SK-N-SH (cell line): ENCODE measurements around the gene PGS1. TPM values are rescaled to one million over a fixed set of nuclear protein-coding genes. Genes with fewer than 3 reads are reported as not detected.

Experiments
- CTCF ChIA-PET: fragments of 300-600, 350-600 bp; formaldehyde crosslinking; extraction: SDS; loops from one replicate; lab custom pipeline; 2021; lab: Yijun Ruan, JAX
- POLR2A ChIA-PET: fragments of 350-600 bp; sonication (Branson Sonifier 250); formaldehyde crosslinking; extraction: SDS; loops from one replicate; lab custom pipeline; 2020; ENCODE audit warnings: antibody characterized with exemption, inconsistent platforms; lab: Yijun Ruan, JAX
- DNase-seq: peaks from one replicate; pipeline ENCODE4 v3.0.0; 2012
- H2AFZ ChIP-seq: fragments of 200-600 bp; sonication (generic); 2 replicates; pipeline ENCODE4 v1.8.1; 2016; ENCODE audit warnings: antibody characterized with exemption, mild to moderate bottlenecking, low read depth
- H3F3A ChIP-seq: fragments of 200-600 bp; sonication (generic); replicated peaks from 2 replicates; pipeline ENCODE3; 2016; ENCODE audit warnings: antibody characterized with exemption, mild to moderate bottlenecking; ENCODE audit not compliant: insufficient read depth
- H3K27ac ChIP-seq, 2 experiments: fragments of 200-500 bp in 1 of 2; fragments of 200-600 bp in 1 of 2; sonication (Bioruptor generic) in 1 of 2; sonication (generic), shearing (Covaris generic) in 1 of 2; 2 replicates each; pipeline versions ENCODE4 v1.5.1 to v1.6.1; 2014 to 2016; ENCODE audit warnings: low read depth in 2 of 2, inconsistent platforms in 1 of 2, low read length in 1 of 2, mild to moderate bottlenecking in 1 of 2, mixed read lengths in 1 of 2
- H3K27me3 ChIP-seq: fragments of 200-600 bp; sonication (generic), shearing (Covaris generic); 2 replicates; pipeline ENCODE4 v1.6.1; 2016; ENCODE audit warnings: mixed run types; ENCODE audit not compliant: insufficient read depth
- H3K36me3 ChIP-seq, 2 experiments: fragments of 200-500 bp in 1 of 2; fragments of 200-600 bp in 1 of 2; sonication (Bioruptor generic) in 1 of 2; sonication (generic) in 1 of 2; replicated peaks in 1 of 2; 2 replicates each; pipeline versions ENCODE3 to v1.5.1; 2014 to 2016; ENCODE audit warnings: low read length in 1 of 2, mild to moderate bottlenecking in 1 of 2; ENCODE audit not compliant: insufficient read depth in 2 of 2, control insufficient read depth in 1 of 2
- H3K4me1 ChIP-seq, 2 experiments: fragments of 200-500 bp in 1 of 2; fragments of 200-600 bp in 1 of 2; sonication (Bioruptor generic) in 1 of 2; sonication (generic), shearing (Covaris generic) in 1 of 2; 2 replicates each; pipeline versions ENCODE4 v1.5.1 to v1.6.1; 2014 to 2016; ENCODE audit warnings: low read depth in 1 of 2, low read length in 1 of 2, mixed run types in 1 of 2; ENCODE audit not compliant: insufficient read depth in 2 of 2, control insufficient read depth in 1 of 2
- H3K4me2 ChIP-seq: fragments of 200-600 bp; sonication (generic), shearing (Covaris generic); 2 replicates; pipeline ENCODE4 v1.6.1; 2017; ENCODE audit warnings: mixed run types
- H3K4me3 ChIP-seq, 2 experiments: fragments of 200-500 bp in 1 of 2; fragments of 200-600 bp in 1 of 2; sonication (Bioruptor generic) in 1 of 2; sonication (generic), shearing (Covaris generic) in 1 of 2; 2 replicates each; pipeline versions ENCODE4 v1.5.1 to v1.8.1; 2014 to 2016; ENCODE audit warnings: low read depth in 2 of 2, inconsistent platforms in 1 of 2, low read length in 1 of 2, mild to moderate bottlenecking in 1 of 2, mixed read lengths in 1 of 2, moderate library complexity in 1 of 2
- H3K79me2 ChIP-seq: fragments of 200-600 bp; sonication (generic); 2 replicates; pipeline ENCODE4 v1.8.1; 2017; ENCODE audit warnings: mild to moderate bottlenecking; ENCODE audit not compliant: insufficient read depth
- H3K9ac ChIP-seq: fragments of 200-600 bp; sonication (generic); 2 replicates; pipeline ENCODE4 v1.6.1; 2017; ENCODE audit warnings: mixed run types
- H3K9me2 ChIP-seq: fragments of 200-600 bp; sonication (generic); 2 replicates; pipeline ENCODE4 v1.6.1; 2017; ENCODE audit warnings: mixed run types
- H3K9me3 ChIP-seq: fragments of 200-600 bp; sonication (generic); 2 replicates; pipeline ENCODE4 v1.6.1; 2017; ENCODE audit warnings: mixed run types, mild to moderate bottlenecking, moderate library complexity
- H4K20me1 ChIP-seq: fragments of 200-600 bp; sonication (generic); 2 replicates; pipeline ENCODE4 v1.6.1; 2017; ENCODE audit warnings: mild to moderate bottlenecking, mixed run types; ENCODE audit not compliant: insufficient read depth
- CTCF ChIP-seq: fragments of 200-600 bp; sonication (generic); IDR thresholded peaks from 2 replicates; pipeline ENCODE4 v1.6.1; 2017; ENCODE audit warnings: antibody characterized with exemption, mild to moderate bottlenecking, moderate library complexity
- FOXJ3 ChIP-seq: sonication (generic); formaldehyde crosslinking; IDR thresholded peaks from 2 replicates; pipeline ENCODE4 v1.5.1; 2020; ENCODE audit warnings: mild to moderate bottlenecking, missing genetic modification reagents
- FOXM1 ChIP-seq: IDR thresholded peaks from 2 replicates; pipeline ENCODE4 v1.4.0; 2012; ENCODE audit warnings: low read depth, mild to moderate bottlenecking
- MAX ChIP-seq: IDR thresholded peaks from 2 replicates; pipeline ENCODE4 v1.4.0; 2012; ENCODE audit warnings: low read depth
- MXI1 ChIP-seq: IDR thresholded peaks from 2 replicates; pipeline ENCODE4 v1.6.1; 2012; ENCODE audit warnings: mild to moderate bottlenecking, low read depth, low read length, improper control_type of control experiment
- NFIC ChIP-seq: IDR thresholded peaks from 2 replicates; pipeline ENCODE4 v1.4.0; 2012; ENCODE audit warnings: borderline replicate concordance
- NRF1 ChIP-seq: IDR thresholded peaks from 2 replicates; pipeline ENCODE4 v1.6.1; 2012; ENCODE audit warnings: low read depth, mild to moderate bottlenecking, low read length
- POLR2AphosphoS5 ChIP-seq: IDR thresholded peaks from 2 replicates; pipeline ENCODE4 v1.6.1; 2012; ENCODE audit warnings: low read depth, low read length
- RAD21 ChIP-seq: IDR thresholded peaks from 2 replicates; pipeline ENCODE4 v1.6.1; 2012; ENCODE audit warnings: mild to moderate bottlenecking, low read length
- RCOR1 ChIP-seq: fragments of 150-350 bp; IDR thresholded peaks from 2 replicates; pipeline ENCODE4 v1.6.1; 2017; ENCODE audit warnings: antibody characterized with exemption, low read length
- SIN3A ChIP-seq: IDR thresholded peaks from 2 replicates; pipeline ENCODE4 v1.6.1; 2012; ENCODE audit warnings: low read depth, mild to moderate bottlenecking, low read length, moderate library complexity, borderline replicate concordance
- TCF12 ChIP-seq: IDR thresholded peaks from 2 replicates; pipeline ENCODE4 v1.4.0; 2012
- USF2 ChIP-seq: fragments of 150-350 bp; IDR thresholded peaks from 2 replicates; pipeline ENCODE4 v1.6.1; 2017; ENCODE audit warnings: antibody characterized with exemption, low read length, low read depth, borderline replicate concordance
- WGBS: methylation state at CpG from one replicate; pipeline ENCODE4 v1.1.6; 2017; ENCODE audit warnings: low lambda C conversion rate; 5-methylcytosine and 5-hydroxymethylcytosine counted together
- polyA plus RNA-seq, 3 experiments: library from polyadenylated mRNA; depleted of rRNA; stranded (reverse); fragments of >200 nt; gene quantifications; 2 replicates each; pipeline ENCODE4 v1.2.3, GENCODE V29; 2012
- TF ChIP-seq, protein P1 (sequence below): IDR thresholded peaks from 2 replicates; pipeline ENCODE4 v1.4.0; 2012; ENCODE audit warnings: low read depth, borderline replicate concordance
- TF ChIP-seq, protein P2 (sequence below): IDR thresholded peaks from 2 replicates; pipeline ENCODE4 v1.6.1; 2012; ENCODE audit warnings: mild to moderate bottlenecking, low read depth, low read length, moderate library complexity
- TF ChIP-seq, protein P3 (sequence below): IDR thresholded peaks from 2 replicates; pipeline ENCODE4; 2012
- TF ChIP-seq, protein P4 (sequence below): fragments of 150-350 bp; IDR thresholded peaks from 2 replicates; pipeline ENCODE4 v1.6.1; 2016; ENCODE audit warnings: mild to moderate bottlenecking, low read depth, low read length

The PGS1 gene
- polyA plus RNA-seq, 1 of the 3 experiments (the other 2 are of a cell fraction), result 88.4 TPM

DNA sequence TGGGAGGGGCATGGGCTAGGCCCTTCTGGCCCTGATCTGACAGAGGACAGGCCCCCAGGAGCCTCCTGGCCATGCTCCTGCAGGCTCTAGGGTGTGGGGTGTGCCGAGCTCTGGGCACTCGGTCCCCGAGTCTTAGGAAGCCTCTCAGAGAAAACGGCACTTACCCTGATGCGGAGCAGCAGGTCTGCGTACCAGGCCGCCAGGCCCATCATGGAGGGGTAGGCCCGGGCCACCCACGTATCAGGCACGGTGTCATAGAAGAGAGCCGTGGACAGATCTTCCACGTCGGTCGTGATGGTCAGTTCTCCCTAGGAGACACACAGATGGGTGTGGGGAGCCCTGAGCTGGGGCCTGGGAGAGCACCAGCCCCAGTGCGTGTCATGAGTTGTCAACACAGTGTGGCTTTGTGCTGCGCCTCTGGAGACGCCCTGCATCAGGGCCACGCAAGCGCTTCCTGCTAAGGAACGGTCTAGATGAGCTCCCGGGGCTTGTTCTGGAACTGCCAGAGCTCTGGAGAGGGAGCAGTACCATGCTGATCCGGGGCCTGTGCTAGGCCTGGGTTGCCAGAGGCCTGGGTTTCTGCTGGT is 47.9 kb downstream of the PGS1 start:
- CTCF ChIA-PET, result interaction anchor here (0.6 to 12.2 kb wide), 6 partner anchors 9 to 176 kb away, joined by 3 to 327 read pairs (median 6); partner anchors contain the start of gene SOCS3
- no peaks in the 10 kb centered on the region for H3K9me2 ChIP-seq
- H3F3A ChIP-seq, result no peaks in the 10 kb centered on the region
- H3K27ac ChIP-seq, result no peak overlapping the region
- no peak overlapping the region for H3K4me2 ChIP-seq
- H3K4me3 ChIP-seq, result no peak overlapping the region
- POLR2A ChIA-PET, result interaction anchor here (0.6 kb wide), 1 partner anchor 202 kb away, joined by 3 read pairs; no protein-coding TSS in a partner anchor
- H3K79me2 ChIP-seq, result peaks cover 7% of the 10 kb centered on the region; the same call in 1 of the 2 replicates
- no peak overlapping the region for H3K9ac ChIP-seq
- H3K27me3 ChIP-seq, result no peaks in the 10 kb centered on the region
- WGBS, result 91% methylated on average over 14 of the region's 22 CpGs
- H2AFZ ChIP-seq, result no peak overlapping the region
- H3K4me1 ChIP-seq, result no peaks in the 10 kb centered on the region
- no peaks in the 10 kb centered on the region for H3K9me3 ChIP-seq
- H4K20me1 ChIP-seq, result no peaks in the 10 kb centered on the region
- no peak for DNase-seq
- peaks cover 36 to 70% of the 10 kb centered on the region in 2 experiments for H3K36me3 ChIP-seq
- TF ChIP-seq RAD21 (no peak), CTCF (no peak), RCOR1 (no peak), POLR2AphosphoS5 (no peak), FOXM1 (no peak), NFIC (no peak), USF2 (no peak), TCF12 (no peak), NRF1 (no peak), SIN3A (no peak), MXI1 (no peak), MAX (no peak), FOXJ3 (CRISPR knock-in tag) (no peak)
- TF ChIP-seq, protein P1, sequence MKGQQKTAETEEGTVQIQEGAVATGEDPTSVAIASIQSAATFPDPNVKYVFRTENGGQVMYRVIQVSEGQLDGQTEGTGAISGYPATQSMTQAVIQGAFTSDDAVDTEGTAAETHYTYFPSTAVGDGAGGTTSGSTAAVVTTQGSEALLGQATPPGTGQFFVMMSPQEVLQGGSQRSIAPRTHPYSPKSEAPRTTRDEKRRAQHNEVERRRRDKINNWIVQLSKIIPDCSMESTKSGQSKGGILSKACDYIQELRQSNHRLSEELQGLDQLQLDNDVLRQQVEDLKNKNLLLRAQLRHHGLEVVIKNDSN, result no peak
- TF ChIP-seq, protein P2, sequence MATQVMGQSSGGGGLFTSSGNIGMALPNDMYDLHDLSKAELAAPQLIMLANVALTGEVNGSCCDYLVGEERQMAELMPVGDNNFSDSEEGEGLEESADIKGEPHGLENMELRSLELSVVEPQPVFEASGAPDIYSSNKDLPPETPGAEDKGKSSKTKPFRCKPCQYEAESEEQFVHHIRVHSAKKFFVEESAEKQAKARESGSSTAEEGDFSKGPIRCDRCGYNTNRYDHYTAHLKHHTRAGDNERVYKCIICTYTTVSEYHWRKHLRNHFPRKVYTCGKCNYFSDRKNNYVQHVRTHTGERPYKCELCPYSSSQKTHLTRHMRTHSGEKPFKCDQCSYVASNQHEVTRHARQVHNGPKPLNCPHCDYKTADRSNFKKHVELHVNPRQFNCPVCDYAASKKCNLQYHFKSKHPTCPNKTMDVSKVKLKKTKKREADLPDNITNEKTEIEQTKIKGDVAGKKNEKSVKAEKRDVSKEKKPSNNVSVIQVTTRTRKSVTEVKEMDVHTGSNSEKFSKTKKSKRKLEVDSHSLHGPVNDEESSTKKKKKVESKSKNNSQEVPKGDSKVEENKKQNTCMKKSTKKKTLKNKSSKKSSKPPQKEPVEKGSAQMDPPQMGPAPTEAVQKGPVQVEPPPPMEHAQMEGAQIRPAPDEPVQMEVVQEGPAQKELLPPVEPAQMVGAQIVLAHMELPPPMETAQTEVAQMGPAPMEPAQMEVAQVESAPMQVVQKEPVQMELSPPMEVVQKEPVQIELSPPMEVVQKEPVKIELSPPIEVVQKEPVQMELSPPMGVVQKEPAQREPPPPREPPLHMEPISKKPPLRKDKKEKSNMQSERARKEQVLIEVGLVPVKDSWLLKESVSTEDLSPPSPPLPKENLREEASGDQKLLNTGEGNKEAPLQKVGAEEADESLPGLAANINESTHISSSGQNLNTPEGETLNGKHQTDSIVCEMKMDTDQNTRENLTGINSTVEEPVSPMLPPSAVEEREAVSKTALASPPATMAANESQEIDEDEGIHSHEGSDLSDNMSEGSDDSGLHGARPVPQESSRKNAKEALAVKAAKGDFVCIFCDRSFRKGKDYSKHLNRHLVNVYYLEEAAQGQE, result no peak
- TF ChIP-seq, protein P3, sequence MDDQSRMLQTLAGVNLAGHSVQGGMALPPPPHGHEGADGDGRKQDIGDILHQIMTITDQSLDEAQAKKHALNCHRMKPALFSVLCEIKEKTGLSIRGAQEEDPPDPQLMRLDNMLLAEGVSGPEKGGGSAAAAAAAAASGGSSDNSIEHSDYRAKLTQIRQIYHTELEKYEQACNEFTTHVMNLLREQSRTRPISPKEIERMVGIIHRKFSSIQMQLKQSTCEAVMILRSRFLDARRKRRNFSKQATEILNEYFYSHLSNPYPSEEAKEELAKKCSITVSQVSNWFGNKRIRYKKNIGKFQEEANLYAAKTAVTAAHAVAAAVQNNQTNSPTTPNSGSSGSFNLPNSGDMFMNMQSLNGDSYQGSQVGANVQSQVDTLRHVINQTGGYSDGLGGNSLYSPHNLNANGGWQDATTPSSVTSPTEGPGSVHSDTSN, result no peak
- TF ChIP-seq, protein P4, sequence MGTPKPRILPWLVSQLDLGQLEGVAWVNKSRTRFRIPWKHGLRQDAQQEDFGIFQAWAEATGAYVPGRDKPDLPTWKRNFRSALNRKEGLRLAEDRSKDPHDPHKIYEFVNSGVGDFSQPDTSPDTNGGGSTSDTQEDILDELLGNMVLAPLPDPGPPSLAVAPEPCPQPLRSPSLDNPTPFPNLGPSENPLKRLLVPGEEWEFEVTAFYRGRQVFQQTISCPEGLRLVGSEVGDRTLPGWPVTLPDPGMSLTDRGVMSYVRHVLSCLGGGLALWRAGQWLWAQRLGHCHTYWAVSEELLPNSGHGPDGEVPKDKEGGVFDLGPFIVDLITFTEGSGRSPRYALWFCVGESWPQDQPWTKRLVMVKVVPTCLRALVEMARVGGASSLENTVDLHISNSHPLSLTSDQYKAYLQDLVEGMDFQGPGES, result no peak
